Kidney epithelial cell (primary cell): ENCODE results near the gene RASL12. TPM values are rescaled to one million over a fixed set of nuclear protein-coding genes. Genes with fewer than 3 reads are reported as not detected.
"Not testable (repeated sequence)": the region's sequence is repeated elsewhere in the genome, so short reads cannot be mapped to it uniquely, and the experiment has no call there.

Experiments
- DNase-seq: peaks from one replicate; pipeline ENCODE4 v3.0.0-alpha.2; 2010; ENCODE audit warnings: low read depth
- H3K27me3 ChIP-seq: 2 replicates; pipeline ENCODE4 v1.6.0; 2011; ENCODE audit warnings: low read length; ENCODE audit not compliant: control insufficient read depth, insufficient read depth
- H3K36me3 ChIP-seq: 2 replicates; pipeline ENCODE4 v1.5.1; 2011; ENCODE audit warnings: low read length; ENCODE audit not compliant: control insufficient read depth, insufficient read depth
- H3K4me3 ChIP-seq: 2 replicates; pipeline ENCODE4 v1.5.1; 2011; ENCODE audit warnings: low read depth, mild to moderate bottlenecking, control low read depth, low read length
- CTCF ChIP-seq: IDR thresholded peaks from 2 replicates; pipeline ENCODE4 v1.5.1; 2011; ENCODE audit warnings: mild to moderate bottlenecking, moderate library complexity, low read length, control low read depth, inconsistent platforms; ENCODE audit not compliant: insufficient read depth, poor library complexity, severe bottlenecking
- total RNA-seq: library from RNA; depleted of rRNA; stranded (reverse); fragments of >200 nt; gene quantifications from 2 replicates; pipeline ENCODE4 v1.2.3, GENCODE V29; 2015

The RASL12 gene
- total RNA-seq, 1 donor from 2014 or later, result 0.92 TPM

DNA sequence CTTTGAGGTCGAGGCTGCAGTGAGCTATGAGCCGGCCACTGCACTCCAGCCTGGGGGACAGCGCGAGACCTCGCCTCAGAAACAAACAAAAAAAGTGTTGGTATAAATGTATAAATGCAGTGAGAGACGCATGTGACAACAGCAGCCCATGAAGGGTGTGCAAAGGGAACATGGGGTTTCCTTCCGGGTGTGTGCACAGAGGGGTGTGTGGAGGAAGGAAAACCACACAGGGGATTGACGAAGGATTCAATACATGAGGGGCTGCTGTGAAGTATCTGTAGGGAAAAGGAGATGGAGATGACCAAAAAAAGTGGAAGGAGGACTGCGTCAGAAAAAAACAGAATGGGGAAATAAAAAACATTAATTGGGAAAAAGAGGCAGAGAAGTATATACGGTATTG lies 39.5 kb downstream of the RASL12 start:
- no peak for TF ChIP-seq CTCF
- H3K27me3 ChIP-seq, result no peaks in the 10 kb centered on the region
- DNase-seq, result no peak
- no peaks in the 10 kb centered on the region for H3K36me3 ChIP-seq
- H3K4me3 ChIP-seq, result peak overlapping the region; percentile 57

- TF ChIP-seq CTCF, result no peak
- no peaks in the 10 kb centered on the region for H3K36me3 ChIP-seq
- no peak for DNase-seq
- H3K27me3 ChIP-seq, result no peaks in the 10 kb centered on the region
- no peak overlapping the region for H3K4me3 ChIP-seq
These were observed 40.2 kb downstream of the RASL12 start for GRCh38 chr15:65027593-65027992.

DNA sequence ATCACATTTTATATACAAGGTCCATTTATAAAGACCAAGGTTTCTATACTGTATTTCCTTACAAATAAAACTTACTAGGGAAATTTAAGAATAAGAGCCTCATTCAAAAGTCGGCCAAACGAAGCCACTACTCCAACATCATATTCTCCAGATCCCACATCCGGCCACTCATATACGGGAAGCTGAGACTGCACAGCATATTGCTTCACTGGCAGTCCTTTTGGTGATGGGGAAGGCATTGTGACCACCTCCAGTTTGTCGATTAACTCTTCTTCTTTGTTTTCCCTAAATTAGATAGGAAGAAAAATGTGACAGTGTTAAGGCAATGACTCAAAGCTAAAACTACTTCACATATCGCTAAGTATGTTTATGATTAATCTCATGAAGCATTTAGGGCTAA lies 41.0 kb downstream of the RASL12 start:
- Histone ChIP-seq H3K36me3 (no peaks in the 10 kb centered on the region), H3K4me3 (no peak overlapping the region), H3K27me3 (no peaks in the 10 kb centered on the region)
- no peak for DNase-seq
- no peak for TF ChIP-seq CTCF

DNA sequence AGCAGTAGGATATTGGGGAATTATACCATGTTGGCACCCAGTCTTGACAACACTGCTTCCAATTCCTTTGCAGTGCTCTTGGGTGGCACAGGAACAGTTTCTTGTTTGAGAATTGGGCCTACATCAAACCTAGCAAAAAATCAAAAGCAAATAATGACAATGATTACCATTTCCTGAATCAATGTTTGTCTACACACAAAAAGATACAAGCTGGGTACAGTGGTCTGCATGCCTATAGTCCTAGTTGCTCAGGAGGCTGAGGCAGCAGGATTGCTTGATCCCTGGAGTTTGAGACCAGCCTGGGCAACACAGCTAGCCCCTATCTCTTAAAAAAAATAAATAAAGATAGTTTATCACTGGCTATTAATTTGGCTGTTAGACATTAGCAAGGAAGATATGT lies 46.3 kb downstream of the RASL12 start:
- Histone ChIP-seq H3K36me3 (peaks cover 1% of the 10 kb centered on the region), H3K27me3 (no peaks in the 10 kb centered on the region), H3K4me3 (no peak overlapping the region)
- DNase-seq, result no peak
- no peak for TF ChIP-seq CTCF

DNA sequence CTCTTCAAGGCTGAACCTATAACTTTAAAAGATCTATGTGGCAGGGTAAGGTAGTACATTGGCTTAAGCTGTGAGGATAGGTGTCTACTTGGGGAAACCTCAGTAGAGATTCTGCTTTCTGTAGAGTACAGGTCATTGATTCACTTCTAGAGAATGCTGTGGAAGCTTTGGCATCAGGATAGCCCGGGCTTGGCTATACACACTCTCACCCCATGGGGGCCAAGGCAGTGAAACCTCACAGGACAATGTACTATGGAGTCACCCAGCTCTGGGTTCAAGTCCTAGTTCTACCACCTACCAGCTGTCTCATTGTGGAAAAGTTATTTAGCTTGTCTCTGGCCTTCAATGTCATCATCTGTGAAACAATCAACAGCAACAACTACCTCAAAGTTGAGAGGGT lies 47.4 kb downstream of the RASL12 start:
- no peak for DNase-seq
- Histone ChIP-seq H3K4me3 (no peak overlapping the region), H3K27me3 (no peaks in the 10 kb centered on the region), H3K36me3 (peaks cover 1% of the 10 kb centered on the region)
- no peak for TF ChIP-seq CTCF

- not testable (repeated sequence) for H3K4me3 ChIP-seq, H3K27me3 ChIP-seq, H3K36me3 ChIP-seq, DNase-seq
These were observed 56.6 kb downstream of the RASL12 start for GRCh38 chr15:65011198-65011597.
